GM12873 (cell line): ENCODE results near the gene SRBD1.

ENCODE experiments used
- CTCF ChIP-seq: IDR thresholded peaks from 2 replicates; pipeline ENCODE4 v1.5.1; 2012; ENCODE audit warnings: low read depth, mild to moderate bottlenecking, moderate library complexity, low read length, control low read depth; ENCODE audit not compliant: insufficient read depth; ENCODE audit errors: missing control alignments

Gene SRBD1

DNA sequence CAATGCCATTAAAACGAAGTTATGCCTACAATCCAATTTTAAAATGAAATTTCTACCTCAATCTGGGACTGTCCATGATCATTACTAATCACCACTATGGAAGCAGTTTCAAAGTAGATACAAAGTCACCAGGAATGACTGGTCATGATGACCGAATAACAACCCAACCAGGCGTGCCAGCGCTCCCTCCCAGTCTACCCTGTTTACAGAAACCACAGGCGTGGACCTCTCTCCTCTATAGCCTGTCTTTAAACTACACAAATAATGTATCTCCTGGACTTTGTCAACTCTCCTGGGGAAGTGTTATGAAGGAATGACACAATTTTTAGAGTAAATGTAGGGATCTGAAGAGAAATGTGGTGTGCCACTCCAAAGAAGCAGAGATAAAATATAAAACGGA is 150.2 kb downstream of the SRBD1 start:
- no peak for TF ChIP-seq CTCF

- no peak for TF ChIP-seq CTCF
These were observed 151.2 kb downstream of the SRBD1 start for GRCh38 chr2:45459860-45460259.

- TF ChIP-seq CTCF: no peak
These were observed 152.0 kb downstream of the SRBD1 start for GRCh38 chr2:45458909-45459563.

DNA sequence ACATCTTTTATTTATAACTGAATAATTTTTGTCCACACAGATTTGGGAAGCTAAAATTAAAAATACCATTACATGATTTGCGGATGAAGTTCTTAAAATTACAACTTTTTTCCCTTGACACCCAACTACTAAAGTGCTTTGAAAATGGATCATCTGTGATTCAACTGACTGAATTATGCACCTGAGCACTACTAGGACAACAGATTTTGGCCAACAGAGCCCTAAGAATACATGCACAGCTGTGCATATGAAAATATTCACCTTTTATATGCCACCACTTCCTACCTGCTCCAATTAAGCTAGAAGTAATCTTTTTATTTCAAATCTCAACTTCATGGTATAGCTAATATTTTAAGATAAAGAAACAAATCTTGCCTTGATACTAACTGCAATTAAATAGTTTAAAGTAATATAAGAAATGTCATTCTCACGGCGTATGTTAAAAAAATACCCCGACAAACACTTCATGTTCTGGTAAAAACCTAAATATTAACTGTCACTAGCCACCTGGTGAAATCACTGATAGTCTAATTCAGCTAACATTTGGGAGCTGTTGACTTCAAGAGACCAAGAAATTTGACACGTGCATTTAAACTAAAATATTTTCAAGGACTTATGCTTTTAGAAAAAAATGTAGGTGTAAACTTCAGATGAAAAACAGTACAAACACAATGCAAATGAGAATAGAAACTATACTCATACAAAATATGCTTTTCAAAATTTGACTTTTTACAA is 153.7 kb downstream of the SRBD1 start:
- no peak for TF ChIP-seq CTCF

DNA sequence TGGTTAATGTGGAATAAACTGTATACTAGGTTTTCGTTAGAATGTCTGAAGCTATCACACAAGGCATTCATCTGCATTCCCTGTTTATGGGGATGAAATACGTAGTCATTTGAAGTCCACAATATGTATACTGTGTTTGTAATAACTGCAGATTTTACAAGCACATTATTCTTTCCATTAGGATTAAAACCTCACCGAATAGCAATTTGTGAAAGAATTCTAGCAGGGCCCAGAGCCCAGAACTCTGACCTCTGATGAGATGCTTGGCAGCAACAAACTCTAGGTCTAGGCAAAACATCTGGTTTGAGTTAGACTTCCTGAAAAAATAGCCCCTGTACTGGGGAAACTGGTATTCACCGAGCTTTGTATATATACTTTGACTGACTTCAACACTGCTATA is 158.2 kb downstream of the SRBD1 start:
- no peak for TF ChIP-seq CTCF

DNA sequence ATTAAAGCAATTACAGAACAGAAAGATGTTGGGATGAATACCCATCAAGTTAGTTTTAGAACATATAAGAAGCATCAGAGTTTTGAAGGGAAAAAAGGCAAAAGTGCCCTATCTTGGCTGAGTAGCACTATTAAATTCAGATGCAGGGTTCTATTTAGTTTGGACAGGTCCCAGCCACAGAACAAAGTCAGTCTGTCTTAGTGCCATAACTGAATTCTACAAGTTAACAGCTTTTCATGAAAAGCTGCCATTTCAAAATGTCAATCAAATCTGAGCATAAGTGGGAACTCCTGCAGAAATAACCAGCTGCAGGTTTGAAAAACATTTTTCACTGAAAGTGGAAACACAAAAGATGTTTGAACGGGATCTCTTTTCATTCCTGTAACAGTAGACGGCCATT is 160.4 kb downstream of the SRBD1 start:
- no peak for TF ChIP-seq CTCF

- TF ChIP-seq CTCF: no peak
These were observed 162.8 kb downstream of the SRBD1 start for GRCh38 chr2:45448217-45448616.
